GM23248 (cell line): Measurements from ENCODE around the gene SKA3.

ENCODE experiments used
- EZH2 ChIP-seq: fragments of 200-600 bp; sonication (generic); IDR thresholded peaks from 2 replicates; pipeline ENCODE4 v1.6.1; 2018; ENCODE audit warnings: antibody characterized with exemption, mild to moderate bottlenecking; ENCODE audit not compliant: insufficient read depth, poor library complexity, severe bottlenecking
- EZH2phosphoT487 ChIP-seq: fragments of 200-600 bp; sonication (generic); IDR thresholded peaks from 2 replicates; pipeline ENCODE4 v1.6.1; 2018; ENCODE audit warnings: antibody characterized with exemption, moderate library complexity, mild to moderate bottlenecking, low read depth; ENCODE audit not compliant: insufficient read depth

GRCh38 chr13:21221268-21221667 lies 44.9 kb upstream of the SKA3 start:
- no peak for TF ChIP-seq EZH2
- TF ChIP-seq EZH2phosphoT487 = no peak
